ENCODE results near the gene WIPF1.

WIPF1 gene

DNA sequence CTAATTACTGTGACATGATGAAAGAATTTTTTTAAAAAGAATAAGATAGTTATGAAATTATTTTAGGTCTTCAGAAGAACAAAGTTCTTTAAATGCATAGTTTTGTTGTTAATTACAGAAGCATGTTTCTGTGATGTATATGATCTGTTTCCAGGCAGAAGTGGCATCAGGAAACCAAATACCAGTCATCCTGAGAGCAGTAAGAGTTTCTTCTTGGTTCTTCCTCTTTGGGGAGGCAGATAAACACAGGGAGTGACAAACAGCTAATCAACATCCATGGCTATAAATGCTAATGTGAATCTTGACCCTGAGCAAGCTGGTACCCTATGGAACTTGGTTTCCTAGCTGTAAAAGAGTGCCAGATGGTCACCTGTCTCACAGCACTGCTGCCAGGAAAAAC lies 29.2 kb downstream of the WIPF1 start:
- DNase-seq (ENCODE audit: low spot score), result no peak
- in situ Hi-C loops (cut with MboI; ENCODE audit: low sequenced_read_pairs, unreplicated experiment), result no loop called here
- TF ChIP-seq, protein P1, sequence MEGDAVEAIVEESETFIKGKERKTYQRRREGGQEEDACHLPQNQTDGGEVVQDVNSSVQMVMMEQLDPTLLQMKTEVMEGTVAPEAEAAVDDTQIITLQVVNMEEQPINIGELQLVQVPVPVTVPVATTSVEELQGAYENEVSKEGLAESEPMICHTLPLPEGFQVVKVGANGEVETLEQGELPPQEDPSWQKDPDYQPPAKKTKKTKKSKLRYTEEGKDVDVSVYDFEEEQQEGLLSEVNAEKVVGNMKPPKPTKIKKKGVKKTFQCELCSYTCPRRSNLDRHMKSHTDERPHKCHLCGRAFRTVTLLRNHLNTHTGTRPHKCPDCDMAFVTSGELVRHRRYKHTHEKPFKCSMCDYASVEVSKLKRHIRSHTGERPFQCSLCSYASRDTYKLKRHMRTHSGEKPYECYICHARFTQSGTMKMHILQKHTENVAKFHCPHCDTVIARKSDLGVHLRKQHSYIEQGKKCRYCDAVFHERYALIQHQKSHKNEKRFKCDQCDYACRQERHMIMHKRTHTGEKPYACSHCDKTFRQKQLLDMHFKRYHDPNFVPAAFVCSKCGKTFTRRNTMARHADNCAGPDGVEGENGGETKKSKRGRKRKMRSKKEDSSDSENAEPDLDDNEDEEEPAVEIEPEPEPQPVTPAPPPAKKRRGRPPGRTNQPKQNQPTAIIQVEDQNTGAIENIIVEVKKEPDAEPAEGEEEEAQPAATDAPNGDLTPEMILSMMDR (IDR thresholded peaks at IDR 0.05; ENCODE audit: borderline replicate concordance, control extremely low read depth, extremely low read depth, insufficient read depth, missing control alignments), result no peak

DNA sequence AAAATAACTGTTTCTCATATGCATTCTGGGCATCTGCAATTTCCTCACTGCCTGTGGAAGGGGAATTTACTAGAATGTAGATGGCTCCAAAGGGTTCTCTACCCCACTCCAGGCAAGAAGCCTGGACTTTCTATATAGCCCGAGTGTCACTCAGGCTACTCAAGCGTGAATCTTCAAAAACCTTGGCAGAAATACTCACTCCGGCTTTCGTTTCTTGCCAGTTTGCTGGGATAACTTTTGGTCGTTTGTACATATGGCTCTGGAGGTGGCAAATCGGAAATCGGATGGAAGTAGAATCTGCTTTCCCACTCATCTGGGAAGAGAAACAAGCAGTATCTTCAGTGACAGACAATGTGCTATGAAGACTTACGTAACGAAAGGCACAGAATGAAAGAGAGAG lies 30.7 kb downstream of the WIPF1 start:
- TF ChIP-seq, protein P1 (IDR thresholded peaks at IDR 0.05; ENCODE audit: borderline replicate concordance, control extremely low read depth, extremely low read depth, insufficient read depth, missing control alignments), result no peak
- DNase-seq (ENCODE audit: low spot score), result no peak
- in situ Hi-C loops (cut with MboI; ENCODE audit: low sequenced_read_pairs, unreplicated experiment), result no loop called here

DNA sequence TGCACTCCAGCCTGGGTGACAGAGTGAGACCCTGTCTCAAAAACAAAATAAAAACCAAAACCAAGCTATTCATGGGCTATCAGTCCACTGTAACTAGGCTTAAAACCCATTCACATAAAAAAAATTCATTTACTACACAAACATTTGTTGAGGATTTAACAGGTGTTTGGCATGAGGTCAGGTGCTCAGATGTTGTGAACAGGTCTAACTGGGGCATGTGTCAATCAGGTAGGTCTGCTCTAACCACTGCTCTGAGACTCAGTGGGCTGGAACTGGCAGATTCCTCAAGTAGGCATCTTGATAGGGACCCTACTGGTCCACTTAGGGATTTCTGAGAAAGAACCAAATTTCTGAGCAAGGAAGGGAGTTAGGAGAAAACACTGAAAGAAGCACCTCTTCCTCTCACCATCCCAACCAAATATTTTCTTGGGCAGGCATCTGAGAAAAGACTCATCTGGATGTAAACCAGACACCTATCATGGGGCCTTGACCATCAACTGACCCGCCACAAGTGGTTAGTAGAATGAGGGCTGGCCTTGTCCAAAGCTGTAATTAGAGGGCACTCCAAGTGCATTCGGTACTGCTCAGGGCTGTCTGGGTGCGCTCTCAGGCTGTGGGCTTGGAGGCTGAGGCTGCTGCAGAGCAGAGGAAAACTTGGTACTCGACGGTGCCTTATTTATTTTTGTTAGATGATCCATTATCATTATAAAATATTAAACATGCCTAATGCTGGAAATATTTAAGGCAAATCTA lies 33.9 kb downstream of the WIPF1 start:
- TF ChIP-seq, protein P1 (IDR thresholded peaks at IDR 0.05; ENCODE audit: borderline replicate concordance, control extremely low read depth, extremely low read depth, insufficient read depth, missing control alignments), result no peak
- DNase-seq (ENCODE audit: low spot score), result no peak
- in situ Hi-C loops (cut with MboI; ENCODE audit: low sequenced_read_pairs, unreplicated experiment), result no loop called here

DNA sequence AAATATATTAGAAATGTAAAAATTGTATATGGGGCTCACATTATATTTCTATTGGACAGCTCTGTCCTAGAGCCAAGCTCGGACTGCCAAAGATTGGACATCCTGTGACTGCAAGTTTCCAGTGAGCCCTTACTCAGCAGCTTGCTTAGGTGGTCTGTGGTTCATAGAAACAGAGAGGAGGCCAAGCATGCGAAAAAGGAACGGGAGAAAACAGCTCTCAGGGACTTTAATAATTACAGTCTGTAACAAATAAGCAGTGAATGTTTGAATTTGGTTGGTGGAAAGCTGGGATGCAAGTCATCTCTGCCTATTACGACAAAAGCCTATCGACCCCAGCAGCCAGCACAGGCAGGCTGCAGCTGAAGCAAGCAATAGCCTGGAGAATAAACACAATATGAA lies 35.6 kb downstream of the WIPF1 start:
- in situ Hi-C loops (cut with MboI; ENCODE audit: low sequenced_read_pairs, unreplicated experiment), result no loop called here
- TF ChIP-seq, protein P1 (IDR thresholded peaks at IDR 0.05; ENCODE audit: borderline replicate concordance, control extremely low read depth, extremely low read depth, insufficient read depth, missing control alignments), result no peak
- no peak for DNase-seq (ENCODE audit: low spot score)

DNA sequence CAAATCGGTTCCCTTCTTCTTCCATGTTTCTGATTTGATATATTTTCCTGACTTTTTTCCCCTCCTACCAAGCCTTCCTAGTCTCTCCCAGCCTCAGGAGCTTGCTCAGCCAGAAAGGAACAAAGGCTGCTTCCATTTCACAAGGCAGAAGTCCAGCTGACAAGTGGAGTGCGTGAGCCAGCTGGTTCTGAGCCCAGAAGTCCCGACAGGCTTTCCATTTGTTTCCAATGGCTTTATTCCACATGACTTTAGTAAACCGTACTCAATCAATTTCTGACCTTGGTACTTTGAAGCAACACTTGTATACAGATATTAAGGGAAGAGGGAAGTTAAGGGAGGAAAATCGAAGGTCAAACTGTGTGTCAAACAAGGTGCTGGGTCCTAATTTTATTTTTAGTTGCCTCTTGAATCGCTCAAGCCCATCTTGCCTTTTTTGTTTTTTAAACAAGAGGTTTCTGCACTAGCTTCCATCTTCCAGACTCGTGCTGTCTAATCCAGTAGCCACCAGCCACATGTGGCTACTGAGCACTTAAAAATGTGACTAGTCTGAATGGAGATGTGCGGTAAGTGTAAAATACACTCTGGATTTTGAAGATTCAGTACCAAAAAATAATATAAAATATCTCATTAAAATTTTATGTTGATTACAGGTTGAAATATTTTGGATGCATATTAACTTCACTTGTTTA lies 36.2 kb downstream of the WIPF1 start:
- DNase-seq (ENCODE audit: low spot score), result no peak
- in situ Hi-C loops (cut with MboI; ENCODE audit: low sequenced_read_pairs, unreplicated experiment), result no loop called here
- TF ChIP-seq, protein P1 (IDR thresholded peaks at IDR 0.05; ENCODE audit: borderline replicate concordance, control extremely low read depth, extremely low read depth, insufficient read depth, missing control alignments), result no peak

DNA sequence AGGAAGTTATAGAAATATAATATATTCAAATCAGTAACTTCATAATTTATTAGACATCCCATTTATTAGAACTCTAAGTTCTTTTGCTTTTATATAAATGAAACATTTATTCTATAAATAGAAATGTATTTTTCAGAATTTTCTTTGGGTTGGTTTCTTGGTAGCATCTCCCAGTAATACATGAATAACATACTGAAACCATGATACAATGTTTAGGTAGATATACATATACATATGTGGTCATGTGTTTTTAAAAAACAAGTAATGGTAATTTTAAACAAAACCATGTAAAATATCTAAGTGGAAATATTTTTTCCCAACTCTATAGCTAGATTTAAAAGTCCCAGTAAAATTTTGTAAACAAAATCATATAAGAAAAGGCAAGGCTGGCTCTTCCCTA lies 36.9 kb downstream of the WIPF1 start:
- in situ Hi-C loops (cut with MboI; ENCODE audit: low sequenced_read_pairs, unreplicated experiment), result no loop called here
- TF ChIP-seq, protein P1 (IDR thresholded peaks at IDR 0.05; ENCODE audit: borderline replicate concordance, control extremely low read depth, extremely low read depth, insufficient read depth, missing control alignments), result no peak
- no peak for DNase-seq (ENCODE audit: low spot score)
